Aorta (tissue), 4 donors: ENCODE results near the gene ZNHIT6. TPM values are rescaled to one million over a fixed set of nuclear protein-coding genes. Genes with fewer than 3 reads are reported as not detected.

Experiments
- polyA plus RNA-seq, 2 donors: library from polyadenylated mRNA; stranded (reverse); fragments of 200-250 nt; gene quantifications; one replicate each; pipeline ENCODE4 v1.2.3, GENCODE V29; 2013
- total RNA-seq, 2 donors: library from RNA; stranded (reverse); fragmentation: NEBNext Ultra II Directional; extraction: Animal tissue kit (Norgen Biotek cat#: 25700); gene quantifications; one replicate each; pipeline ENCODE4 v1.2.1, GENCODE V29; 2021
- donor health status: healthy with polysubstance abuse.
- donor health status: Bipolar disorder and iron deficiency.
- donor health status: DM: no; HTN: no; CAD: no.
- donor health status: DM: yes; HTN: yes; CAD: no.

Gene ZNHIT6
- total and polyA plus RNA-seq, 4 donors = 12.6 to 23.8 (median 15.9) TPM

Other genes starting within 250 kb of the ZNHIT6 start
- gene DDAH1, start 243.3 kb downstream of the ZNHIT6 start, total RNA-seq = 10 to 100 TPM; 28.8 to 54.6 TPM
- gene DDAH1, start 243.3 kb downstream of the ZNHIT6 start, polyA plus RNA-seq = 10 to 100 TPM; 12.8 to 28.5 TPM
- gene CCN1, start 127.7 kb downstream of the ZNHIT6 start, total RNA-seq = 1,000 to 10,000 TPM in 1 of 2 donors, 100 to 1,000 TPM in 1; 354 to 2,327 TPM
- gene CCN1, start 127.7 kb downstream of the ZNHIT6 start, polyA plus RNA-seq = 100 to 1,000 TPM in 1 of 2 donors, 10 to 100 TPM in 1; 56.5 to 949 TPM